Activated naive CD4-positive, alpha-beta T cell treated with Interleukin-2 at 50 U/mL for 16 hours (primary cell): ENCODE measurements around the gene KRTAP5-3.
"Not testable (repeated sequence)": the region's sequence is repeated elsewhere in the genome, so short reads cannot be mapped to it uniquely, and the experiment has no call there.

Experiments used
- DNase-seq: peaks from one replicate; pipeline ENCODE4 v3.0.0-alpha.2; 2020

The KRTAP5-3 gene

GRCh38 chr11:1607901-1608300 lies 362 bp downstream of the KRTAP5-3 start:
- DNase-seq = not testable (repeated sequence)

- not testable (repeated sequence) for DNase-seq
Measured at GRCh38 chr11:1607156-1607845, 962 bp downstream of the KRTAP5-3 start.

DNA sequence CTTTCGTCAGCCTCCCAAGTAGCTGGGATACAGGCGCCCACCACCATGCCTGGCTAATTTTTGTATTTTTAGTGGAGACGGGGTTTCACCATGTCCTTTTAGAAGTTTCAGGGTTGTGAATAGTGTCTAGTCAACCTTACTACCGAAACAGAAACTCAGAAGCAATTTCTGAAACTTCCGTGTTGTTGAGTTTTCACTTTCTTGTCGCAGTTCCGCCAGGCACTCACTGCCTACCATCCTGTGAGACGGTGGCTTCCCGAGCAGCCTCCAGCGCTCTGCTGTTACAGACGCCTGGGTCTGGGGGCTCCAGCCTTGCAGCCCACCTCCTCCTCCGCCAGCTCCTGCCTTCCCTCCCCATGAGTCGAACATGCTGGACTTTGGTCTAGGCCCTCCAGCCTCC lies 2.3 kb downstream of the KRTAP5-3 start:
- peak; percentile 33 for DNase-seq

- no peak for DNase-seq
Measured at GRCh38 chr11:1604711-1605110, 3.6 kb downstream of the KRTAP5-3 start.

- no peak for DNase-seq
Measured at GRCh38 chr11:1604181-1604580, 4.1 kb downstream of the KRTAP5-3 start.

- DNase-seq = no peak
Measured at GRCh38 chr11:1603629-1604028, 4.6 kb downstream of the KRTAP5-3 start.

- DNase-seq = not testable (repeated sequence)
Measured at GRCh38 chr11:1601663-1602062, 6.6 kb downstream of the KRTAP5-3 start.

- no peak for DNase-seq
Measured at GRCh38 chr11:1600626-1601025, 7.6 kb downstream of the KRTAP5-3 start.

- DNase-seq = peak; percentile 18
Measured at GRCh38 chr11:1598816-1599215, 9.4 kb downstream of the KRTAP5-3 start.

GRCh38 chr11:1598406-1598805 lies 9.9 kb downstream of the KRTAP5-3 start:
- DNase-seq = not testable (repeated sequence)

- DNase-seq = no peak
Measured at GRCh38 chr11:1597994-1598380, 10.3 kb downstream of the KRTAP5-3 start, which contains the start of gene KRTAP5-2. TSS of gene KRTAP5-2 (minus strand) at chr11:1598294. CDS start at chr11:1598250, 44 bp downstream.

- DNase-seq = no peak
Measured at GRCh38 chr11:1597331-1597993, 10.8 kb downstream of the KRTAP5-3 start.

DNA sequence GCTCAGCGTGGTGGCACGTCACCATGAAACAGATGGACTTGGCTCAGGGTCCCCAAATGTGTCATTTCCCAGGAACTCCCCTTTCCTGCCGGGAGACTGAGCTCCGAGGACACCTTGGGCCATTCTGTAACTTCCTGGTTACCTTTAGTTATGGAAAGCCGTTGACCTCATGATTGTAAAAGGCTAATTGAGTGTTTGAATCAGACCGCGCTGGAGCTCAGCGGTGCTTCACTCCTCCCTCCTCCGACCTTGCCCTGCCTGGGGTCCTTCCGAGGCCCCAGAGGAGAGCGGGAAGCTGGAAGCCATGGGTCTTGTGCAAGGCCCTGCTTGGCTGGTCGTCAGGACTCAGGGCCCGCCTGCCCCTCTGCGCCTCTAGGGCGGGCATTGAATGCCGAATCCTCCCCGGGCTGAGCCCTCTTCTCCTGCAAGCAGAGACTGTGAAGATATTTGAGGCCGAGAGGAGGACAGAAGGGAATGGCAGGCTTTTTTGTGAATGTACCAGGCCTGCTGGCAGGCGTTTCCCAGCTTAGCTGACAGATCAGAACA lies 11.6 kb downstream of the KRTAP5-3 start:
- not testable (repeated sequence) for DNase-seq

GRCh38 chr11:1595994-1596575 lies 12.2 kb downstream of the KRTAP5-3 start:
- DNase-seq = not testable (repeated sequence)

- no peak for DNase-seq
Measured at GRCh38 chr11:1592628-1593027, 15.6 kb downstream of the KRTAP5-3 start.

GRCh38 chr11:1589996-1590395 lies 18.3 kb downstream of the KRTAP5-3 start:
- no peak for DNase-seq

DNA sequence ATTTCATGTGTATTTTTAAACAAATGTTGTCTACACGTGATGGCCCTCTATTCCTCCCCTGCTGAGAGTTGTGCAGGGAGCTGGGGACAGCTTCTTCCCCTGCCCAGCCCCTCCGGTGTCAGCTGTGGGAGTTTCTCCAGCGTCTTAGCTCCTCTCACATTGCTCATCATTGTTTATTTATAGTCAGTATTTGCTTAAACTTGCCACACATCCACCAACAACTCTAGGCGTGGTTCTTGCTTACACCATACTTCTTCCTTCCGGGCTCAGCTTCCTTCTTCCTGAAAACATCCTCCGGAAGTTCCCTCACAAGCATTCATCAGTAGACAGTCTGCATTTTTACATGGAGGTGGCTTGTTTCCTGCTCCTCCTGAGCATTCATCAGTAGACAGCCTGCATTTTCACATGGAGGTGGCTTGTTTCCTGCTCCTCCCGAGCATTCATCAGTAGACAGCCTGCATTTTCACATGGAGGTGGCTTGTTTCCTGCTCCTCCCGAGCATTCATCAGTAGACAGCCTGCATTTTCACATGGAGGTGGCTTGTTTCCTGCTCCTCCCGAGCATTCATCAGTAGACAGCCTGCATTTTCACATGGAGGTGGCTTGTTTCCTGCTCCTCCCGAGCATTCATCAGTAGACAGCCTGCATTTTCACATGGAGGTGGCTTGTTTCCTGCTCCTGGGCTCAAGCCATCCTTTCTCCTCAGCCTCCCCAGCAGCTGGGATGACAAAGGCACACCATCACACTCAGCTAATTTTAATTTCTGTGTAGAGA lies 18.9 kb downstream of the KRTAP5-3 start:
- DNase-seq = not testable (repeated sequence)

GRCh38 chr11:1586699-1587098 lies 21.6 kb downstream of the KRTAP5-3 start:
- DNase-seq = no peak

DNA sequence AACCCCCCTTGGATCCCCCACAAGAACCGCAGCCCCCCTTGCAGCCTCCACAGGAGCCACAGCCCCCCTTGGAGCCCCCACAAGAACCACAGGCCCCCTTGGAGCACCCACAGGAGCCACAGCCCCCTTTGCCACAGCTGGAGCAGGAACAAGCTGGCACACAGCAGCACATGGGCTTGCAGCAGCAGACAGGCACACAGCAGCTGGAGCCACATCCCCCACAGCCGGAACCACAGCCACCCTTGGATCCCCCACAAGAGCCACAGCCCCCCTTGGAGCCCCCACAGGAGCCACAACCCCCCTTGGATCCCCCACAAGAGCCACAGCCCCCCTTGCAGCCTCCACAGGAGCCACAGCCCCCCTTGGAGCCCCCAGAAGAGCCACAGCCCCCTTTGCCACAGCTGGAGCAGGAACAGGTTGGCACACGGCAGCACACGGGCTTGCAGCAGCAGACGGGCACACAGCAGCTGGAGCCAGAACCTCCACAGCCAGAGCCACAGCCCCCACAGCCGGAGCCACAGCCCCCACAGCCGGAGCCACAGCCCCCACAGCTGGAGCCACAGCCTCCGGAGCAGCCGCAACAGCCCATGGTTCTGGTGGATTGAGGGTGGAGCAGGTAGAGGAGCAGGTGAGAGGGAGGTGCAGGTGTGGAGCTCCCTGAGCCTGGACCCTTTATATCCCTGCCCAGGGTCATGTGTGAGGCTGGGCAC lies 23.4 kb downstream of the KRTAP5-3 start, which contains the start of gene KRTAP5-1:
Gene KRTAP5-1, minus strand, starts transcription at position 623 of the 710 bp plus-strand sequence. Its CDS starts 34 bp downstream, at position 589.
- not testable (repeated sequence) for DNase-seq

DNA sequence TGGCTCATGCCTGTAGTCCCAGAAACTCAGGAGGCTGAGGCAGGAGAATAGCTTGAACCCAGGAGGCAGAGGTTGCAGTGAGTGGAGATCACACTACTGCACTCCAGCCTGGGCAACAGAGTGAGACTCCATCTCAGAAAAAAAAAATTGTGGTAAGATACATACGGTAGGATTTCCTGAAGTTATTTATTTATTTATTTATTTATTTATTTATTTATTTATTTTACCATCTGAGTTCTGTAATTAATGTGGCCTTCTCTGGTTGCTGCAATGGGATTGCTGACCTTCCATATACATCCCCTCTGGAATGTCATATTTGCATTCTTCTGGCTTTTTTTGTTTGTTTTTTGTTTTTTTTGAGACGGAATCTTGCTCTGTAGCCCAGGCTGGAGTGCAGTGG lies 25.4 kb downstream of the KRTAP5-3 start:
- DNase-seq = not testable (repeated sequence)

- DNase-seq = no peak
Measured at GRCh38 chr11:1581976-1582375, 26.3 kb downstream of the KRTAP5-3 start.

- no peak for DNase-seq
Measured at GRCh38 chr11:1576825-1577224, 31.4 kb downstream of the KRTAP5-3 start.
